ENCODE results near the gene FAM204A.

Gene FAM204A

DNA sequence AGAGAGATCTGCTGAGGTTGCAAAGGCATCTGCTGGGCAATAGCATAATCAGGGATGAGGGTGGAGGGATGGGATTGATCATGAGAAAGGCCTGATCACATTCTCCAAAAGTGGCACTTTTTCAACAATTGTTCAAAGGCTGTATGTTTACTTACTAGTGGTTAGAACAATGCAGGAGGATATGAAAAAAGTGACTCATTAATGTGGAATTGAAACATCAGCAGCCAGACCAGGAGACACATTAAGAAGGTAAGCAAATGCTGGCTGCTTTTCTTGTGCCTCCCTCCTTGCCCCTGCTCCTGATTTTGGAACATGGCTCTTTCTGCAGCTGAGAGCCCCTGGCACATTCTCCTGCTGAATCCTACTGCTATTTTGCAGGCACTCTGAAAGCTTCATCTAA is 63.5 kb downstream of the FAM204A start:
- Histone ChIP-seq H3K4me3 (ENCODE audit: low read depth in 1 of 2, low read length in 1 of 2) (no peak overlapping the region), H3K27me3 (peaks cover 52% of the 10 kb centered on the region), H3K4me1 (ENCODE audit: control insufficient read depth in 1 of 2, insufficient read depth in 1 of 2, low read depth in 1 of 2, low read length in 1 of 2) (no peaks in the 10 kb centered on the region), H3K9me3 (no peaks in the 10 kb centered on the region), H3K36me3 (no peaks in the 10 kb centered on the region), H3K27ac (no peak overlapping the region)
- TF ChIP-seq, protein P1, sequence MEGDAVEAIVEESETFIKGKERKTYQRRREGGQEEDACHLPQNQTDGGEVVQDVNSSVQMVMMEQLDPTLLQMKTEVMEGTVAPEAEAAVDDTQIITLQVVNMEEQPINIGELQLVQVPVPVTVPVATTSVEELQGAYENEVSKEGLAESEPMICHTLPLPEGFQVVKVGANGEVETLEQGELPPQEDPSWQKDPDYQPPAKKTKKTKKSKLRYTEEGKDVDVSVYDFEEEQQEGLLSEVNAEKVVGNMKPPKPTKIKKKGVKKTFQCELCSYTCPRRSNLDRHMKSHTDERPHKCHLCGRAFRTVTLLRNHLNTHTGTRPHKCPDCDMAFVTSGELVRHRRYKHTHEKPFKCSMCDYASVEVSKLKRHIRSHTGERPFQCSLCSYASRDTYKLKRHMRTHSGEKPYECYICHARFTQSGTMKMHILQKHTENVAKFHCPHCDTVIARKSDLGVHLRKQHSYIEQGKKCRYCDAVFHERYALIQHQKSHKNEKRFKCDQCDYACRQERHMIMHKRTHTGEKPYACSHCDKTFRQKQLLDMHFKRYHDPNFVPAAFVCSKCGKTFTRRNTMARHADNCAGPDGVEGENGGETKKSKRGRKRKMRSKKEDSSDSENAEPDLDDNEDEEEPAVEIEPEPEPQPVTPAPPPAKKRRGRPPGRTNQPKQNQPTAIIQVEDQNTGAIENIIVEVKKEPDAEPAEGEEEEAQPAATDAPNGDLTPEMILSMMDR (IDR thresholded peaks at IDR 0.05): no peak

DNA sequence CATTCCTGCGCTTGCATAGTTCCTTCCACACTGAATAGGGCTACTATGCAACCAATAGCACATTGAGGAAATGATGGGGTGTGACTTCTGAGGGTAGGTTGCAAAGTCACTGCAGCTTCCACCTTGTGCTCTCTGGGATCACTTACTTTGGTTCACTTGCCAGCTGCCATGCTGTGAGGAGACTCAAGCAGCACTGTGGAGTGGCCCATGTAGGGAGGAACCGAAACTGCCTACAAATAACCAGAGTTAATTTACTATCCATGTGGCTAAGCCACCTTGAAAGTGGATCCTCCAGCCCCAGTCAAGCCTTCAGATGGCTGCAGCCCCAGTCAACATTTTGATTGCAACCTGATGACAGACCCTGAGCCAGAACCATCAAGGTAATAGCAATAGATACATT is 64.3 kb downstream of the FAM204A start:
- Histone ChIP-seq H3K4me1 (ENCODE audit: control insufficient read depth in 1 of 2, insufficient read depth in 1 of 2, low read depth in 1 of 2, low read length in 1 of 2) (no peaks in the 10 kb centered on the region), H3K27ac (no peak overlapping the region), H3K36me3 (no peaks in the 10 kb centered on the region), H3K4me3 (ENCODE audit: low read depth in 1 of 2, low read length in 1 of 2) (no peak overlapping the region), H3K27me3 (peaks cover 53% of the 10 kb centered on the region), H3K9me3 (no peaks in the 10 kb centered on the region)
- TF ChIP-seq, protein P1 (IDR thresholded peaks at IDR 0.05): no peak

DNA sequence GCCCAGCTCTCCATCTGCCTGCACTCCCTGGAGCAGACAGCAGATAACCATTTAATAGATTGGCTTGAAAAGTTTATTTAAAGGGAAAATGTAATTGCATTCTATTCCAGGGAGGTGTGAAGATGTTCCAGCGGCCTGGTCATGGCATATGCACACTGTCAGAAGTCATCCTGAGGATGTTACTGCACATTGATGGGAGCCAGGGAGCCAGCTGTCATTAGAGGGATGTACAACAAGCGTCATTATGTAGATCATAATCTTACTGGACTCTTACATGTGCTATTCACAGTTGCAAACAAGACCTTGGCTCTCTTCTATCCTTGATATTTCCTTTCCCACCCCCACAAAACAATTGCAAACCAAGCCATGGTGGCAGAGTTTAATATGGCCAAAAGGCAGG is 65.4 kb downstream of the FAM204A start:
- TF ChIP-seq, protein P1 (IDR thresholded peaks at IDR 0.05): no peak
- H3K27ac ChIP-seq: no peak overlapping the region
- H3K4me1 ChIP-seq (ENCODE audit: control insufficient read depth in 1 of 2, insufficient read depth in 1 of 2, low read depth in 1 of 2, low read length in 1 of 2): no peaks in the 10 kb centered on the region

DNA sequence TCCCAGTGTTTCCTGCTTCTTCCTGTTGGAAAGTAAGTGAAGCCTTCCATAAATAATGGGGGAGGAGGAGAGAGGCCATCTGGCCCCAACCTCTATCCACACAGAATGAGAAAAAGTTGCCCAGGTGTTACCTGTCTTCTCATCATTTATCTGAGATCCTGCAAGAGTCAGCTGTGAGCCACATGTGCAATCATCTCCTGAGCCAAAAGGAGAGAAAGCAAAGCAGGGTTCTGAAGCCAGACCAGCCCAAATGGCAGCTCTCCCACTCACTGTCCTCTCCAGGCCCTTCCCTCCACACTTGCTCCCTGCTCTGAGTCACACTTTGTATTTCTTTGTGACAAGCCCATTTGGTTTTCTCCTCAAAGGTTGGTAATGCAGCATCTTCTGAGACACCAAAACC is 65.9 kb downstream of the FAM204A start:
- TF ChIP-seq, protein P1 (IDR thresholded peaks at IDR 0.05): no peak
- Histone ChIP-seq H3K27ac (no peak overlapping the region), H3K36me3 (no peaks in the 10 kb centered on the region), H3K9me3 (no peaks in the 10 kb centered on the region), H3K27me3 (peaks cover 70% of the 10 kb centered on the region), H3K4me3 (ENCODE audit: low read depth in 1 of 2, low read length in 1 of 2) (no peak overlapping the region), H3K4me1 (ENCODE audit: control insufficient read depth in 1 of 2, insufficient read depth in 1 of 2, low read depth in 1 of 2, low read length in 1 of 2) (no peaks in the 10 kb centered on the region)

More for the DNA sequence above, 65.4 kb downstream of the FAM204A start:
- Histone ChIP-seq H3K36me3 (no peaks in the 10 kb centered on the region), H3K4me3 (ENCODE audit: low read depth in 1 of 2, low read length in 1 of 2) (no peak overlapping the region), H3K9me3 (no peaks in the 10 kb centered on the region), H3K27me3 (peaks cover 65% of the 10 kb centered on the region)

DNA sequence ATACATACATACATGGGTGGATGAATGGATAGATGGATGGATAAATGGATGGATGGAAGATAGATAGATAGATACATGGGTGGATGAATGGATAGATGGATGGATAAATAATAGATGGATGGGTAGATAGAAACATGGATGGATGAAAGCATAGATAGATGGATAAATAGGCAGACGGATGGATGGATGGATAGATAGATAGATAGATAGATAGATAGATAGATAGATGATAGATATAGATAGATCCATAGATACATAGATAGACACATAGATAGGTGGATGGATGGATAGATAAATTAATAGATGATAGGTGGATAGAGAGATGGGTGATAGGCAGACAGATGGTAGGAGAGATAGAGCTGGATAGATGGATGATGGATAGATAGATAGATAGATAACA is 68.5 kb downstream of the FAM204A start:
- Histone ChIP-seq H3K27ac (no peak overlapping the region), H3K4me3 (ENCODE audit: low read depth in 1 of 2, low read length in 1 of 2) (no peak overlapping the region), H3K4me1 (ENCODE audit: control insufficient read depth in 1 of 2, insufficient read depth in 1 of 2, low read depth in 1 of 2, low read length in 1 of 2) (no peaks in the 10 kb centered on the region), H3K36me3 (no peaks in the 10 kb centered on the region), H3K27me3 (peaks cover 82% of the 10 kb centered on the region), H3K9me3 (no peaks in the 10 kb centered on the region)
- TF ChIP-seq, protein P1 (IDR thresholded peaks at IDR 0.05): no peak

DNA sequence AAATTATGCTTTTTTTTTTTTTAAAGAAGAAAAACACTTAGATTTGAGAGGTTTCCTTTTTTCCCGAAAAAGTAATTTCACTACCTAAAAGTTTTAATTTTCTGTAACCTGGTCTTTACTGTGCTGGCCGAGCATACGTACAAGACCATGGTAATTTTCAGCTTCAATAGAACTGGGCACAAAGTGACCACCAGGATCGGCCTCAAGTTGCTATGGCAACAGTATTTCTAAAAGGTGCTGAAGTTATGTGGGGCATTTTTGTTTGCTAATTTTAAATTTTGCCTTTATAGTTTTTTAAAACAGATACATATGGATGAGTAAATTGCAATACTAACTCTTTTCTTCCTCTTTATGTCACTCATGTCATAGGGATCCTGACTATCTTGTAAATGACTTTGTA is 69.4 kb downstream of the FAM204A start:
- Histone ChIP-seq H3K27me3 (peaks cover 90% of the 10 kb centered on the region), H3K4me3 (ENCODE audit: low read depth in 1 of 2, low read length in 1 of 2) (no peak overlapping the region), H3K4me1 (ENCODE audit: control insufficient read depth in 1 of 2, insufficient read depth in 1 of 2, low read depth in 1 of 2, low read length in 1 of 2) (no peaks in the 10 kb centered on the region), H3K9me3 (no peaks in the 10 kb centered on the region), H3K27ac (no peak overlapping the region), H3K36me3 (no peaks in the 10 kb centered on the region)
- TF ChIP-seq, protein P1 (IDR thresholded peaks at IDR 0.05): no peak
